ENCODE data around the gene WWOX.

The WWOX gene

DNA sequence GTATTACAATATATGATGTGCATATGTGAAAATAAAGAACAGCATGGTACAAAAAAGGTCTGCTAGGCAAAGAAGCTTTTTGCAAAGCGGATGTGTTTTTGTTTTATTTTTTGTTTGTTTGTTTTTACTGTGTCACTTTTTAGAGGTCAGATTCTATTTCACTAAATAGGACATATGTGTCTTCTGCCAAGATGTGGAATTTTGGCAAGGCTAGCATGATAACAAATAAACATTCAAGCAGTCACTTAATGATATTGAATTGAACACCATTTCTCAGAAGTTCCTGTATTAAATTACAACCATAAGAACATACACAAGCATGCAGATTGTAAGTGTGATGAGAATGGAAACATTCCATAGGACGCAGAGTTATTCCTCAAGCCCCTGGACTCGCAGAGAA, 492.7 kb downstream of the WWOX start:
- Histone ChIP-seq H2BK15ac (replicated peaks; ENCODE audit: low read depth) (no peak overlapping the region), H3K23ac (ENCODE audit: low read length) (no peak overlapping the region), H4K5ac (ENCODE audit: low read length) (no peak overlapping the region), H3K4ac (ENCODE audit: low read depth, low read length) (no peak overlapping the region), H2BK5ac (ENCODE audit: low read length) (no peak overlapping the region), H4K8ac (ENCODE audit: low read depth, low read length) (no peak overlapping the region), H3K18ac (ENCODE audit: low read length) (no peak overlapping the region), H3K79me2 (ENCODE audit: control insufficient read depth, insufficient read depth, low read length) (no peaks in the 10 kb centered on the region), H2BK120ac (ENCODE audit: low read depth, low read length) (no peak overlapping the region), H3K4me1 (ENCODE audit: control insufficient read depth, low read depth, low read length) (no peaks in the 10 kb centered on the region), H3K79me1 (ENCODE audit: low read length) (no peaks in the 10 kb centered on the region), H3K9ac (ENCODE audit: low read length) (no peak overlapping the region), H3K56ac (ENCODE audit: low read length) (no peak overlapping the region), H2AK5ac (ENCODE audit: low read length) (no peak overlapping the region), H3K4me3 (ENCODE audit: low read length) (no peak overlapping the region), H3K36me3 (ENCODE audit: control insufficient read depth, insufficient read depth, low read length) (no peaks in the 10 kb centered on the region), H3K27ac (ENCODE audit: low read depth, low read length) (no peak overlapping the region), H3K27me3 (ENCODE audit: insufficient read depth, low read length, poor library complexity) (no peaks in the 10 kb centered on the region), H3K4me2 (ENCODE audit: low read length) (no peak overlapping the region)
- no CpG with 5 or more reads among the region's 3 CpGs for WGBS (ENCODE audit: extremely low coverage, insufficient coverage, low lambda C conversion rate)
- no peak for DNase-seq

- no peak overlapping the region for H2AK5ac ChIP-seq (ENCODE audit: low read length)
- no peak overlapping the region for H3K18ac ChIP-seq (ENCODE audit: low read length)
- no peaks in the 10 kb centered on the region for H3K79me2 ChIP-seq (ENCODE audit: control insufficient read depth, insufficient read depth, low read length)
- H2BK15ac ChIP-seq (replicated peaks; ENCODE audit: low read depth): no peak overlapping the region
- H3K27me3 ChIP-seq (ENCODE audit: insufficient read depth, low read length, poor library complexity): no peaks in the 10 kb centered on the region
- no peak for DNase-seq
- H4K8ac ChIP-seq (ENCODE audit: low read depth, low read length): no peak overlapping the region
- no CpG with 5 or more reads among the region's 3 CpGs for WGBS (ENCODE audit: extremely low coverage, insufficient coverage, low lambda C conversion rate)
- no peak overlapping the region for H3K23ac ChIP-seq (ENCODE audit: low read length)
- H3K4me1 ChIP-seq (ENCODE audit: control insufficient read depth, low read depth, low read length): no peaks in the 10 kb centered on the region
- H3K27ac ChIP-seq (ENCODE audit: low read depth, low read length): no peak overlapping the region
- H3K4me2 ChIP-seq (ENCODE audit: low read length): no peak overlapping the region
- H4K5ac ChIP-seq (ENCODE audit: low read length): no peak overlapping the region
- H3K4me3 ChIP-seq (ENCODE audit: low read length): no peak overlapping the region
- no peak overlapping the region for H3K4ac ChIP-seq (ENCODE audit: low read depth, low read length)
- H3K79me1 ChIP-seq (ENCODE audit: low read length): no peaks in the 10 kb centered on the region
- no peak overlapping the region for H3K56ac ChIP-seq (ENCODE audit: low read length)
- H2BK5ac ChIP-seq (ENCODE audit: low read length): no peak overlapping the region
- no peak overlapping the region for H3K9ac ChIP-seq (ENCODE audit: low read length)
- no peak overlapping the region for H2BK120ac ChIP-seq (ENCODE audit: low read depth, low read length)
- no peaks in the 10 kb centered on the region for H3K36me3 ChIP-seq (ENCODE audit: control insufficient read depth, insufficient read depth, low read length)
These were observed 493.9 kb downstream of the WWOX start for GRCh38 chr16:78593352-78593751.

- H3K9ac ChIP-seq (ENCODE audit: low read length): no peak overlapping the region
- no peak overlapping the region for H2BK5ac ChIP-seq (ENCODE audit: low read length)
- H3K27me3 ChIP-seq (ENCODE audit: insufficient read depth, low read length, poor library complexity): no peaks in the 10 kb centered on the region
- no peaks in the 10 kb centered on the region for H3K4me1 ChIP-seq (ENCODE audit: control insufficient read depth, low read depth, low read length)
- H3K56ac ChIP-seq (ENCODE audit: low read length): no peak overlapping the region
- no peak overlapping the region for H4K5ac ChIP-seq (ENCODE audit: low read length)
- no peaks in the 10 kb centered on the region for H3K79me1 ChIP-seq (ENCODE audit: low read length)
- no peaks in the 10 kb centered on the region for H3K79me2 ChIP-seq (ENCODE audit: control insufficient read depth, insufficient read depth, low read length)
- no peak overlapping the region for H2BK15ac ChIP-seq (replicated peaks; ENCODE audit: low read depth)
- no CpG with 5 or more reads among the region's 7 CpGs for WGBS (ENCODE audit: extremely low coverage, insufficient coverage, low lambda C conversion rate)
- H4K8ac ChIP-seq (ENCODE audit: low read depth, low read length): no peak overlapping the region
- no peaks in the 10 kb centered on the region for H3K36me3 ChIP-seq (ENCODE audit: control insufficient read depth, insufficient read depth, low read length)
- H3K4ac ChIP-seq (ENCODE audit: low read depth, low read length): no peak overlapping the region
- H3K27ac ChIP-seq (ENCODE audit: low read depth, low read length): no peak overlapping the region
- no peak for DNase-seq
- H2BK120ac ChIP-seq (ENCODE audit: low read depth, low read length): no peak overlapping the region
- H3K23ac ChIP-seq (ENCODE audit: low read length): no peak overlapping the region
- H3K18ac ChIP-seq (ENCODE audit: low read length): no peak overlapping the region
- H3K4me2 ChIP-seq (ENCODE audit: low read length): no peak overlapping the region
- H2AK5ac ChIP-seq (ENCODE audit: low read length): no peak overlapping the region
- H3K4me3 ChIP-seq (ENCODE audit: low read length): no peak overlapping the region
These were observed 494.7 kb downstream of the WWOX start for GRCh38 chr16:78594191-78594590.

GRCh38 chr16:78596348-78596995, 497.0 kb downstream of the WWOX start:
- Histone ChIP-seq H3K18ac (ENCODE audit: low read length) (no peak overlapping the region), H3K27ac (ENCODE audit: low read depth, low read length) (no peak overlapping the region), H4K5ac (ENCODE audit: low read length) (no peak overlapping the region), H3K27me3 (ENCODE audit: insufficient read depth, low read length, poor library complexity) (no peaks in the 10 kb centered on the region), H3K4ac (ENCODE audit: low read depth, low read length) (no peak overlapping the region), H3K56ac (ENCODE audit: low read length) (no peak overlapping the region), H3K23ac (ENCODE audit: low read length) (no peak overlapping the region), H2BK120ac (ENCODE audit: low read depth, low read length) (no peak overlapping the region), H2BK5ac (ENCODE audit: low read length) (no peak overlapping the region), H4K8ac (ENCODE audit: low read depth, low read length) (no peak overlapping the region), H3K4me1 (ENCODE audit: control insufficient read depth, low read depth, low read length) (no peaks in the 10 kb centered on the region), H3K4me2 (ENCODE audit: low read length) (no peak overlapping the region), H3K9ac (ENCODE audit: low read length) (no peak overlapping the region), H2BK15ac (replicated peaks; ENCODE audit: low read depth) (no peak overlapping the region), H2AK5ac (ENCODE audit: low read length) (no peak overlapping the region), H3K36me3 (ENCODE audit: control insufficient read depth, insufficient read depth, low read length) (no peaks in the 10 kb centered on the region), H3K79me2 (ENCODE audit: control insufficient read depth, insufficient read depth, low read length) (no peaks in the 10 kb centered on the region), H3K4me3 (ENCODE audit: low read length) (no peak overlapping the region), H3K79me1 (ENCODE audit: low read length) (no peaks in the 10 kb centered on the region)
- no peak for DNase-seq
- no CpG with 5 or more reads among the region's 10 CpGs for WGBS (ENCODE audit: extremely low coverage, insufficient coverage, low lambda C conversion rate)

GRCh38 chr16:78596996-78597422, 497.6 kb downstream of the WWOX start:
- no peak overlapping the region for H3K4me2 ChIP-seq (ENCODE audit: low read length)
- H3K4me1 ChIP-seq (ENCODE audit: control insufficient read depth, low read depth, low read length): no peaks in the 10 kb centered on the region
- H3K27ac ChIP-seq (ENCODE audit: low read depth, low read length): no peak overlapping the region
- H3K4me3 ChIP-seq (ENCODE audit: low read length): no peak overlapping the region
- H3K9ac ChIP-seq (ENCODE audit: low read length): no peak overlapping the region
- H4K8ac ChIP-seq (ENCODE audit: low read depth, low read length): no peak overlapping the region
- no peak overlapping the region for H3K4ac ChIP-seq (ENCODE audit: low read depth, low read length)
- H2AK5ac ChIP-seq (ENCODE audit: low read length): no peak overlapping the region
- no peak overlapping the region for H3K56ac ChIP-seq (ENCODE audit: low read length)
- DNase-seq: no peak
- no peaks in the 10 kb centered on the region for H3K79me2 ChIP-seq (ENCODE audit: control insufficient read depth, insufficient read depth, low read length)
- H2BK15ac ChIP-seq (replicated peaks; ENCODE audit: low read depth): no peak overlapping the region
- H4K5ac ChIP-seq (ENCODE audit: low read length): no peak overlapping the region
- no peak overlapping the region for H3K18ac ChIP-seq (ENCODE audit: low read length)
- H3K27me3 ChIP-seq (ENCODE audit: insufficient read depth, low read length, poor library complexity): no peaks in the 10 kb centered on the region
- no peak overlapping the region for H2BK5ac ChIP-seq (ENCODE audit: low read length)
- H3K36me3 ChIP-seq (ENCODE audit: control insufficient read depth, insufficient read depth, low read length): no peaks in the 10 kb centered on the region
- no peak overlapping the region for H2BK120ac ChIP-seq (ENCODE audit: low read depth, low read length)
- H3K79me1 ChIP-seq (ENCODE audit: low read length): no peaks in the 10 kb centered on the region
- WGBS (ENCODE audit: extremely low coverage, insufficient coverage, low lambda C conversion rate): no CpG with 5 or more reads among the region's 9 CpGs
- H3K23ac ChIP-seq (ENCODE audit: low read length): no peak overlapping the region

Measured in mesendoderm (in vitro differentiated cells).